CD4-positive, alpha-beta T cell (primary cell): ENCODE measurements around the gene VPS41. TPM values are rescaled to one million over a fixed set of nuclear protein-coding genes. Genes with fewer than 3 reads are reported as not detected.
A peak's percentile ranks its signal among the peaks of the same experiment; 100 is the strongest.

Experiments
- ATAC-seq: fragments of 200-7000 bp; cut with Tn5 transposase; one replicate; pipeline ENCODE4 v1.10.0; 2022; ENCODE audit warnings: mild to moderate bottlenecking; ENCODE audit not compliant: poor library complexity
- CTCF ChIA-PET: fragments of 350-600 bp; sonication (Branson Sonifier 250); formaldehyde crosslinking; loops from one replicate; lab custom pipeline; 2021; ENCODE audit warnings: antibody characterized with exemption, inconsistent platforms; lab: Charles Lee
- POLR2A ChIA-PET: fragments of 350-600 bp; sonication (Branson Sonifier 250); formaldehyde crosslinking; loops from one replicate; lab custom pipeline; 2021; ENCODE audit warnings: antibody characterized with exemption, inconsistent platforms; lab: Charles Lee
- DNase-seq, 14 experiments: peaks; one replicate each; pipeline ENCODE4 v3.0.0-alpha.2; 2013 to 2020; ENCODE audit warnings: mixed read lengths in 2 of 14
- H3K27ac ChIP-seq, 2 donors: one replicate each; pipeline versions ENCODE4 v1.5.1 to v1.7.0; 2013; ENCODE audit warnings: low read length in 2 of 2, low read depth in 1 of 2, mild to moderate bottlenecking in 1 of 2
- H3K27me3 ChIP-seq, 2 experiments: 1 replicate in 1 of 2; 2 replicates in 1 of 2; pipeline versions ENCODE4 v1.6.1 to v1.7.0; 2013; ENCODE audit warnings: low read length in 2 of 2, control low read depth in 1 of 2, mild to moderate bottlenecking in 1 of 2, moderate library complexity in 1 of 2; ENCODE audit not compliant: insufficient read depth in 2 of 2, control insufficient read depth in 1 of 2
- H3K36me3 ChIP-seq: one replicate; pipeline ENCODE4 v1.6.1; 2013; ENCODE audit warnings: low read length, control low read depth; ENCODE audit not compliant: insufficient read depth
- H3K4me1 ChIP-seq: one replicate; pipeline ENCODE4 v1.6.1; 2013; ENCODE audit warnings: low read length, control low read depth; ENCODE audit not compliant: insufficient read depth
- H3K4me3 ChIP-seq: one replicate; pipeline ENCODE4 v1.5.1; 2013; ENCODE audit warnings: mild to moderate bottlenecking, low read length, moderate library complexity
- H3K9me3 ChIP-seq, 2 experiments: 1 replicate in 1 of 2; 2 replicates in 1 of 2; pipeline versions ENCODE4 v1.6.1 to v1.7.0; 2013; ENCODE audit warnings: low read length in 2 of 2, mild to moderate bottlenecking in 2 of 2, control low read depth in 1 of 2, moderate library complexity in 1 of 2; ENCODE audit not compliant: control insufficient read depth in 1 of 2, insufficient read depth in 1 of 2
- H3K27ac Mint-ChIP-seq: one replicate; pipeline ENCODE4 v1.8.0; 2020; ENCODE audit warnings: mixed read lengths
- H3K27me3 Mint-ChIP-seq: one replicate; pipeline ENCODE4 v1.8.0; 2021; ENCODE audit warnings: mixed read lengths
- H3K36me3 Mint-ChIP-seq: one replicate; pipeline ENCODE4 v1.8.0; 2021; ENCODE audit warnings: low read depth, mixed read lengths
- H3K4me1 Mint-ChIP-seq: one replicate; pipeline ENCODE4 v1.8.0; 2021; ENCODE audit warnings: low read depth, mixed read lengths
- H3K4me3 Mint-ChIP-seq: one replicate; pipeline ENCODE4 v1.8.0; 2020; ENCODE audit warnings: mild to moderate bottlenecking, mixed read lengths
- H3K9me3 Mint-ChIP-seq: one replicate; pipeline ENCODE4 v1.8.0; 2020; ENCODE audit warnings: mixed read lengths
- CTCF ChIP-seq: fragments of 200-600 bp; IDR thresholded peaks from one replicate; pipeline ENCODE4 v1.8.0; 2022; ENCODE audit warnings: antibody characterized with exemption, mild to moderate bottlenecking
- intact Hi-C, 2 experiments: fragments of 100-400 bp; cut with DNase I in 1 of 2; cut with micrococcal nuclease in 1 of 2; formaldehyde crosslinking; loops; one replicate each; pipeline versions ENCODE4 v1.15.1 to v1.9.0; 2023 to 2025; cut with DNase I, micrococcal nuclease
- total RNA-seq, 174 experiments: library from RNA in 2 of 174; stranded (reverse) in 2 of 174; gene quantifications; one replicate each; pipeline ENCODE4 v1.2.3 and lab custom pipeline; 2021 to 2026

VPS41 gene
- total RNA-seq, 2 experiments from 2014 or later: 19.4 to 22.9 TPM

- peaks cover 54% of the 10 kb centered on the region for H3K36me3 ChIP-seq
- Mint-ChIP-seq H3K4me3 (no peak overlapping the region), H3K4me1 (no peaks in the 10 kb centered on the region), H3K36me3 (peaks cover 84% of the 10 kb centered on the region), H3K9me3 (no peaks in the 10 kb centered on the region), H3K27me3 (no peaks in the 10 kb centered on the region), H3K27ac (no peak overlapping the region)
- TF ChIP-seq CTCF: no peak
- H3K27ac ChIP-seq: no peak overlapping the region
- POLR2A ChIA-PET: no interaction called here
- DNase-seq (no peak), ATAC-seq (no peak)
- intact Hi-C loops: loop anchor here (5.0 to 10.0 kb wide), 2 partner anchors 354 to 357 kb away; no protein-coding TSS in a partner anchor
- no peaks in the 10 kb centered on the region for H3K9me3 ChIP-seq
- H3K27me3 ChIP-seq: no peaks in the 10 kb centered on the region
- CTCF ChIA-PET: no interaction called here
- no peak overlapping the region for H3K4me3 ChIP-seq
- no peaks in the 10 kb centered on the region for H3K4me1 ChIP-seq
Observed at GRCh38 chr7:38751416-38751815, 157.6 kb downstream of the VPS41 start.

- intact Hi-C loops: no loop called here
- no peak for TF ChIP-seq CTCF
- Histone ChIP-seq H3K27me3 (no peaks in the 10 kb centered on the region), H3K27ac (no peak overlapping the region), H3K36me3 (peaks cover 54% of the 10 kb centered on the region), H3K9me3 (no peaks in the 10 kb centered on the region), H3K4me3 (no peak overlapping the region), H3K4me1 (no peaks in the 10 kb centered on the region)
- Mint-ChIP-seq H3K9me3 (no peaks in the 10 kb centered on the region), H3K36me3 (peaks cover 94% of the 10 kb centered on the region), H3K4me3 (no peak overlapping the region), H3K4me1 (no peaks in the 10 kb centered on the region), H3K27me3 (no peaks in the 10 kb centered on the region), H3K27ac (no peak overlapping the region)
- DNase-seq (peak in 1 of 14 experiments; percentile 5), ATAC-seq (no peak)
- CTCF ChIA-PET: no interaction called here
- POLR2A ChIA-PET: no interaction called here
Observed at GRCh38 chr7:38748056-38748610, 160.9 kb downstream of the VPS41 start.

GRCh38 chr7:38746438-38746837 lies 162.6 kb downstream of the VPS41 start:
- intact Hi-C loops: no loop called here
- peaks cover 45% of the 10 kb centered on the region for H3K36me3 ChIP-seq
- no peak overlapping the region for H3K27ac Mint-ChIP-seq

More at GRCh38 chr7:38746438-38746837, 162.6 kb downstream of the VPS41 start:
- no peak for DNase-seq
- POLR2A ChIA-PET: no interaction called here
- ATAC-seq: no peak
- Histone ChIP-seq H3K4me3 (no peak overlapping the region), H3K4me1 (no peaks in the 10 kb centered on the region), H3K9me3 (no peaks in the 10 kb centered on the region), H3K27me3 (no peaks in the 10 kb centered on the region), H3K27ac (no peak overlapping the region)
- CTCF ChIA-PET: no interaction called here
- Mint-ChIP-seq H3K36me3 (peaks cover 94% of the 10 kb centered on the region), H3K9me3 (no peaks in the 10 kb centered on the region), H3K4me1 (no peaks in the 10 kb centered on the region), H3K4me3 (no peak overlapping the region), H3K27me3 (no peaks in the 10 kb centered on the region)
- TF ChIP-seq CTCF: no peak
